GM21423 (cell line): Measurements from ENCODE around the gene STX16.

Experiments used
- ATAC-seq: cut with Tn5 transposase; IDR thresholded peaks from one replicate; pipeline ENCODE4 v1.9.1; 2021; ENCODE audit warnings: mild to moderate bottlenecking, moderate library complexity; ENCODE audit not compliant: unreplicated experiment

STX16 gene

GRCh38 chr20:58650776-58651558, at the start of gene STX16:
Gene STX16 (plus strand): TSS chr20:58651283. CDS start chr20:58652007, 724 bp downstream.
- ATAC-seq, result peak; percentile 56

DNA sequence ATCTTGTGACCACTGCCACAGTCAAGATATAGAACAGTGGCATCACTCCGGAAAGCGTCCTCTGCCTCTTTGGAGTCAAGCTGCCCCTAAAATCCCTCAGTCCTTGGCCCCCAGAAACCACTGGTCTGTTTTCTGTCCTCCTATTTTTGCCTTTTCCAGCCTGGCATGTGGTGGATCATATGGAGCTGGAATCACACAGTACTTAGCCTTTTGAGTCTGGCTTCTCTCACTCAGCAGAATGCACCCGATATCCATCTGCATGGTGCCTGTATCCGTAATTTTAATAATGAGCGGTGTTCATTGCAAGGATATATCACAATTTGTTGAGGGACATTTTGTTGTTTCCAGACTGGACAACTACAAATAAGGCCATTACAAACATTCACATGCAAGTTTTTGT, 49.0 kb upstream of the STX16 start:
- no peak for ATAC-seq

- ATAC-seq, result no peak
Measured at GRCh38 chr20:58603721-58604120, 47.4 kb upstream of the STX16 start.

DNA sequence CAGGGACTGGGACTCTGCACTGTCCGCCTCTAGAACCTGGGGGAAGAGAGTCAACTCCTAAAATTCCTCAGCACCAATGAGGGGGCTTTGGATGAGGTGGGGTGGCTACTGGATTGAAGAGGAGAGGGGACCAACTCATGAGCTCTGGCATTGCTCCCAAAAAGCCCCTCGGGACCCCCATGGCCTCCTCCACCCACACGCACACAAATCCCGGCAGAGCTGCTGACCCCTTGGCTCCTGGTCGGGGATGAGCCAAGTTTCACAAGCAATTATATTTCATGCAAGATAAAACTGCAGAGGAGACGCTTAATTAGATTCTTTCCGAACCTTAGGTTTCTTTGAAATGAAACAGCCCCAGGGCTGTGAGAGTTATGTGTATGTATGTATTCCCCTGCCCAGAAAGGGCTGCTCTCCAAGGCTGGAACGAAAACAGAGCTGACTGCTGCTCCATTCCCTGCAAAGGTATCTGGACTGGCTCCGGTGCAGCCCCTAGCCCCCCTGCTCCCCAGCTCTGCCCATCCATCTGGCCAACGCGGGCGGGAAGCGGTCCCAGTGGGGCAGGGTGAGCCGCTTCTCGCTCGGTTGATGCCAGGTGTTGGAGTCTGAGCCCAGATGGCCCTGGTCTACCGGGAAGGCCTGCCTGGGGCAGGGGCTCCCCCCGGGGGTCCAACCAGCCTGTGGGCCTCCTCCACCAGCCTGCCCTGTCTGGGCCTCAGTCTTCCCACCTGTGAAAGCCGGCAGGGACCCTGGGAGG, 46.8 kb upstream of the STX16 start:
- ATAC-seq, result no peak

- ATAC-seq, result no peak
Measured at GRCh38 chr20:58605292-58606065, 45.6 kb upstream of the STX16 start.

DNA sequence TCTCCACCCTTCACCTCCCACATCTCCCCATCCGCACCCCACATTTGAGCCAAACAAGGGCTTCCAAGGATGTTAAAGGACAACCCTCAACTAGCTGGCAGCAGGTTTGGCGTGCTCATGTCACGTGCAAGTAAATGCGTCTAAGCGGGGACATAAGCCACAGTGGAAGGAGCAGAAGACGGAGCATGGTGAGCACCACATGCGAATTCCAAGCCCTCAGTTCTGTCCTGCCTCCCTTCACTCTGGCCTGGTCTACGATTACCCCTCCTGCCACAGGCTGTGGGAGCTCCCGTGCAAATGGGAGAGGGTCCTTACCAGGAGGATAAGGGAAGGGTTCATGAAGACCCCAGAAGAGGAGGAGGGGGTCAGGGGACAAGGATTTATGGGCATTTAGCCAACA, 44.9 kb upstream of the STX16 start:
- no peak for ATAC-seq

DNA sequence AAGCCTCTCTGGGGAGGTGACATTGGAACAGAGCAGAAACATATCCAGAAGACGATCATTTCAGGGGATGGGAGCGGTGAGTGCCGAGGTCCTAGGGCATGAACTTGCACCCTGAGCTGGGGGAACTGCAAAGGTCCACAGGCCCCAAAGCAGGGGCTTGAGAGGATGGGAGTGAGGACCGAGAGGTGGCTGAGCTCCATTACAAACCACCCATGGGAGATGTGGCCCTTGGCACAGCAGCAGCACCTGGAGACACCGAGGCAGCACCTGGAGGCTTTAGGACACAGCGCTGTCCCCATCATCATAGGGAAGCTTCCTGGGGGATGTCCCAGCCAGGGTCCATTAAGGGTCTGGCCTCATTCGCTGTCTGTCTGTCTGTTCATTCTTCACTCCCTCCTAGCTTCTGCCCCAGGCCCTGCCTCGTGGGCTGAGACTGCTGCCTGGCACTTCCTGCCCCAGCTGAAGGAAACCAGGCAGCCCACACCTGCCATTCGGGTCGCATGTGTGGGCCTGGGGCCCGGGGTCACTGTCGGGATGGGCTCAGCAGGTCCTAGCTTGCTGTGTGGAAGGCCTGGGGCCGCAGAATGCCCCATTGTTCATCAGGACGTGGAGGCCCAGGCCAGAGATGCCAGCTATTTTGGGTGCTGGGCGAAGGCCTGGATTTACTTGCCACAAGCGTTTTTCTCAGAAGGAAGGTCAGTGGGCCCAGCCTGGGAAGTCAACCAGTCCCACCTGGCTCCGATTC, 42.8 kb upstream of the STX16 start:
- ATAC-seq, result no peak

GRCh38 chr20:58609026-58609425, 42.1 kb upstream of the STX16 start:
- no peak for ATAC-seq

GRCh38 chr20:58610071-58610800, 40.8 kb upstream of the STX16 start:
- ATAC-seq, result no peak

DNA sequence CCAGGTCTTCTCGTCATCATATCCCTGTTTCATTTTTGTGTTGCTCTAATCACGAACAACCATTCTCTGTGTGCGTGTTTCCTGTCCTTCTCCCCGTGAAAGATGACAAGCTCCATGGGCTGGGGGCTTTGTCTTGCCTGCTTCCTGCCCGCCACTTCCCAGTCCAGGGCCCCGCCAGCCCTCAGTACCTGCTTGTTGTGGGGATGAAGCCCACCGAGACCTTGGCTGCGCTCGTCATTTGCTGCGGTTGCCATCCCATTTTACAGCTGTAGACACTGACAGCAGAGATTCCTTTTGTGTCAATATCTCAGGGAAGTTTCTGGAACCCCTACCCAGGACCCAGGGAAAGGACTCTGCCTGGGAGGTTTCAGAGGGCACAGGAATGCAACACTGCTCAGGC, 40.3 kb upstream of the STX16 start:
- ATAC-seq, result no peak

DNA sequence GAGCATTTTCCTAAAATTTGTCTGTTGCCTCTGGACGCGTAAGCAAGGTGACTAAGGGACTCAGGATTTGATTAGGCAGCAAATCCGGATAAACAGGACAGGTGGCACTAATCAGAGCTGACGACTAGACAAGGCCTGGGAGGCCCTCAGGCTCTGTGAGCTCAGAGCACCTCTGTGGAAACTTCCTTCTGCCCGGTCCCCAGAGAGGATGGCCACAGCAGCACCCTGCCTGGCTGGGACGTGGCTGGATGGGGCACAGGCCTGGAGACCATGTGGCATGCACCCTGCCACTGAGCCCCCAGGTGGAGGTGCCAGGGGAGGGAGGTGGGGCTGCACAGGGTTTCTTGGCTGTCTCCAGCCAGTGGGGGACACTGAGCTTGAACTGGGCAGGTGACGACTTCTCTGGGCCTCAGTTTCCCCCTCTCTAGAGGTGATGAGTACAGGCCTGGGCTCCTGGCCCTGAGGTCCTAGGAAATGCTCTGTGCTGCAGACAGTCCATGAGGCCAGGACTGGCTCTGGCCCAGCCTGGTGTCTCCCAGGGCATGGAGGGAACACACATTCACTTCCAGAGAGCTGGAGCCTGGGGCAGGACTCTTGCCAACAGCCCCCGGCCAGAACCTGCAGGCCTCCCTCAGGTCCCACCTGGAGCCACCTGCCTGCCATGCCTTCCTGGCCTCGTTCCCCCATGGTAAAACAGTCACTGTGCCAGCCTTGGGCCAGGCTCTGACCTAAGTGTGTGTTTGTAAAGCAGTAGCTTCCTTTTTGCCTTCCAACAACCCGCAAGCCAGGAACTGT, 39.6 kb upstream of the STX16 start:
- ATAC-seq, result no peak

DNA sequence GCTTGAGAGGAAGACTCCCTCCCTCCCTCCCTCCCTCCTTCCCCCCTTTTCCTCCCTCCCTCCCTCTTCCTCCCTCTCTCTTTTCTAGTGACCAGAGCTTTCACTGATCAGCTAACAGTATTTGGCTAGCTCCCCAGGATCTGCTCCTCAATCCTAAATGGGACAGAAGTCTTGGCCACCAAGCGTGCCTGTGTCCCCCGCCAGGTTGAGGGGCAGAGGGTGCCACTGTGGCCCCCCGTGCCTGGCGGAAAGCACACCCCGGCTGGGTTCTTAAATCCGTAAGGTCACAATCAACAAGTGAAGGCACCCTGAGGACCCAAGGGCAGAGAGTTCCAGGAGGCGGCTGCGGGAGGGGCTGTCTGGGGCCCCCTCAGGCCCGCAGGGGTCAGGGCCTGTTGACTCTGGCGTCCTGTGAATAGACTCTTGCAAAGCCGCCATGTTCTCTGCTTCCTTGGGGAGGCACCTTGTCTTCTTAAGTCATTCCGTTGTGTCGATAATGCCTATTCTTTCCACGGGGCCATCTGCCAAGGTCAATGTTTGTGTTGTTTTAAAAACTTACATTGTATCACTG, 38.9 kb upstream of the STX16 start:
- ATAC-seq, result no peak

GRCh38 chr20:58613061-58613854, 37.8 kb upstream of the STX16 start:
- ATAC-seq, result no peak

- ATAC-seq, result no peak
Measured at GRCh38 chr20:58614366-58614765, 36.7 kb upstream of the STX16 start.

DNA sequence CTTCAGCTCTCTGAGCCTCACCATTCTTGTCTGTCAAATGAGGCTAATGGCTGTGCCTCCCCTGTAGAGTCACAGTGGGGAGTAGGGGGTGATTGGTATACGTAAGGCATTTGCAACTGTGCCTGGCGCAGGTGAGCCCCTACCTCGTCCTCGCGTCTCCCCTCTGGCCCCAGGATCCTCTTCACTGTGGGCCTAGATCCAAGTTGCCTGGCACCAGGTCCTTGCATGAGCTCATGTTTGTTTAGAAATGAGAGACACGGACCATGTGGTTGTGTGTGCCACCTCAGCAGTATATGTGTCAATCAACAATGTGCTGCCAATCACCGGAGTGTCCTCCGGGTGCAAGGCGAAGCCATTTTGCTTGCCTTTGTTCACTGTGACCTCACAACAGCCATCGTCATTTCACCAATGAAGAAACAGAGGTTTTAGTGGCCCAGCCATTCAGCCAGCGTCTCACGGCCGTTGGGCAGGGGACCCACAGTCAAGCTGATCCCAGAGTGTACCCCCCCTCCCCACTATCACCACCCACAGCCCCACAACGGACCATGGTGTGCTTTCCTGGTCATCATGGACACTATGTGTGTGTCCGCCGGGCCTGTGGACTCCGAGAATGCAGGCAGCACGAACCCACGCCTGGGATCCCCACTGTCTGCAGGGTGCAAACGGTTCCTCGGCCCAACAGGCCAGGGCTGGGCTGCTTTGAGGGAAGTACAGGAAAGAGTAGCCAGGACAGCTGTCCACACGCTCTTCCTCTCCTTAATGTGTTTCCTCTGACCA, 35.9 kb upstream of the STX16 start:
- ATAC-seq, result no peak

DNA sequence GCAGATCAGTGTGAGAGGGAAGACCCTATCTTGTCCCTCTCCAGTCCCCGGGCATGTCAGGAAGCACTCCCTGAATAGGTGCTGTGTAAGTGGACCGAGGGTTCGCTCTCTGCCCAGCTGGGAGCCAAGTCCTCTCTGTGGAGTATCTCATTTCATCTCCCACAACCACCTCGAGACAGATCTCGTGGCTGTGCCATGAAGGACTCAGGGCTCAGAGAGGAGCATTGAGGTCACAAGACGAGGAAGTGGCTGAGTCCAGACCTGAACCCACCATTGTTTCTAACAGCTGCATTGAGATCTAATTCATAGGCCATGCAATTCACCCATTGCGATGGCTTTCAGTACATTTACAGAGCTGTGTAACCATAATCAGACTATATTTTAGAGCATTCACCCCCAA, 34.7 kb upstream of the STX16 start:
- ATAC-seq, result no peak

- no peak for ATAC-seq
Measured at GRCh38 chr20:58617158-58617557, 33.9 kb upstream of the STX16 start.
